Measurements from ENCODE around the gene CT83.

Gene CT83

DNA sequence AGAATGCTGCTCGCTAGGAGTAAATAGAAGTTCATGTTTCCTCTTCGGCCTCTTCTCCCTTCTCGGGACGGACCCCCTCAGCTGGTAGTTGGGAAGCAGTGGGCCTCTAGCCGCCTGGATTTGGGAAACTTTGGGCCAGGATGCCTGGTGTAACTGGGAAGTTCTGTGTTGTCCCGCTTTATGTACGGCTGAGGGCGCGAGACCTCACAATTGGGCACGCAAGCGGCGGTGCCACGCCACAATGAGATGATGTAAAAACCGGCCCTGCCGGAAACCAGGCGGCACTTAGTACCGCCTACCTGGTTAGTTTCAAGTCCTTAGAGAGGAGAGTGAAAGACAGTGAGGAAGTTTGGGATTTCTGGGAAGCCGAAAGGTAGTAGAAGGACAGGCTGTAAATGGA lies at the start of gene CT83:
Gene CT83, minus strand, starts transcription at position 155 of the 400 bp plus-strand sequence. Its CDS starts 120 bp downstream, at position 35.
- DNase-seq (ENCODE audit: low read depth in 3 of 3, low spot score in 1 of 3), result no peak

GRCh38 chrX:116499780-116500179 lies 37.0 kb upstream of the CT83 start:
- DNase-seq (ENCODE audit: low read depth in 3 of 3, low spot score in 1 of 3), result no peak

DNA sequence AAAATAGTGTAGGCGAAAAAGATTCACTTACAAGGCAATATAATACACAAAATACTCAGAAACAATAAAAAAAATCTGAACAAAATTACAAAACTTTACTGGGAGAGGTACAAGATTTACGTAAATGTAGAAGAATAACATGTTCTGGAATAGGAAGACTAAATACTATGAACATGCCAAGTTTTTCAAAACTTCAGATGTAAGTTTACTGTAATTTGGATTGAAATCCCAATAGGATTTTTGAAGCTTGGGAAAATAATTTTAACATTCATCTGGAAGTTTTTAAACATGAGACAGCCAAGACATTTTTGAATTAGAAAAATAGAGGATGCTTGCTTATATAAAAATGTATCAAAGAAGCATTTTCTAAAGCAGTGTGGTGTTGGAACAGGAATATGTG lies 30.5 kb upstream of the CT83 start:
- no peak for DNase-seq (ENCODE audit: low read depth in 3 of 3, low spot score in 1 of 3)

DNA sequence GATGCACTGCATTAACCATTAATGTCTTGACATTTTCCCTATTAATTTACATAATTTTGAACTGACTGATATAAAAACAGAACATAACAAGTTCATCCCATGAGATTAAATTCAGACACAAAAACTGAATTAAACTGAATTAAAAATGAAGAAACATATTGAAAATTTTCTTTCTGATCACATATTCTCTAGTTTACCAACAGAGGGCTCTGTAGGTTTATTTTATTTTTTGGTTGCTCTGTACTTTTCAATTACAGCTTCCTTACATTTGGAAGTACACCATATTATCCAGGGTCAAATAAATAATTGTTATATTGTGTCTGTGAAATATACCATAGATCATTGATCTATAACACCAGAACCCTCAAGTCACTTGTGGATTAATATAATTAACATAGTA lies 27.3 kb upstream of the CT83 start:
- DNase-seq (ENCODE audit: low read depth in 3 of 3, low spot score in 1 of 3), result no peak

DNA sequence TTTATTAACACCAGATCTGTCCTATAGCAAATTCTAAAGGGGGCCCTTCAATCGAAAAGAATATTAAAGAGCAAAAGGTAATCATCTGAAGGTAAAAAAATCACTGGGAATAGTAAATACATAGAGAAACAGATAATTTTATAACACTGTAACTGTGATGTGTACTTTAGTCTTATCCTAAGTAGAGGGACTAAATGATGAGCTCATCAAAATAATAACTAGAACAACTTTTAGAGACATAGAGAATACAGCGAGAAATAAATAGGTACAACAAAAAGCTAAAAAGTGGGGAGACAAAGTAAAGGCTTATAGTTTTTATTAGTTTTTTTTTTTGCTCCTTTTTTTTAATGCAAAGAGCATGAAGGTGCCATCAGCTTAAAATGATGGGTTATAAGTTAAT lies 17.3 kb upstream of the CT83 start:
- no peak for DNase-seq (ENCODE audit: low read depth in 3 of 3, low spot score in 1 of 3)

DNA sequence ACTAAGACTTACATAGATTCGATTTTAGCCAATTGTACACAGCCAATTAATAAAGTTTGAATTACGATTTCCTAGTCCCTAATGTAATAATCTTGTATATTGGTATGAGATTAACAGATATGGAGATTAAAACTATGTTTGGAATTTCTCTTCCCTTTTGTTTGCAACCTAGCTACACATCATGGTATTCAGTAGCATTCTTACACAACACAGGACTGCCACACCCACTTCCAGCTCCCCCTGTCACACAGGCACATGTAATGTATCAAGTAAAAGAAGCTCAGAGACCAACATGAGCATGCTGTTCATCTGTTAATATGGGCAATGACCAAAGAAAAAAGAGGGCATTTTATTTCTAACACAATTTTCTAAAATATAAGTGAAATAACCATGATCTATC lies 13.6 kb downstream of the CT83 start:
- no peak for DNase-seq (ENCODE audit: low read depth in 3 of 3, low spot score in 1 of 3)

DNA sequence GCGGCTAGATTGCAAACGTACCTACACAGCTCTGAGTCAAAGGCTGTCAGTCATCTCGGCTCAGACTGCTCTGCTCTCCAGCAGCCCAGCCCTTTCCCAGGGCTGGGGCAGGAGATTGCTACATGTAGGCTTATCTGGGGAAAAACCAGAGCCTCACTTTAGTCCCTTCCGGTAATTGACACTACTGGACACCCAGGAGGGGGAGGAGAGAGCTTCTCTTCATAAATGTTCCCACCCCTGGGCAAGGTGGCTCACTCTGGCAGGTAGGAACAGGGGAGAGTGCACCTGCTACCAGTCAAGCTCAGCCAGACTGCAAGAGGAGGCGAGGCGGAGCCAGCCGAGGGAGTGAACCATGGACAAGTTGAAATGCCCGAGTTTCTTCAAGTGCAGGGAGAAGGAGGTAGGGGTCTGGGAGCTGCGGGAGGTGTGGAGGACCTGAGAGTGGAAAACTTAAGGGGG lies 26.4 kb downstream of the CT83 start, which contains the start of gene SLC6A14:
Gene SLC6A14, plus strand, starts transcription at position 249 of the 459 bp plus-strand sequence. Its CDS starts 104 bp downstream, at position 353.
- no peak for DNase-seq (ENCODE audit: low read depth in 3 of 3, low spot score in 1 of 3)

- no peak for DNase-seq (ENCODE audit: low read depth in 3 of 3, low spot score in 1 of 3)
These were observed 27.2 kb downstream of the CT83 start for GRCh38 chrX:116435597-116435996.

DNA sequence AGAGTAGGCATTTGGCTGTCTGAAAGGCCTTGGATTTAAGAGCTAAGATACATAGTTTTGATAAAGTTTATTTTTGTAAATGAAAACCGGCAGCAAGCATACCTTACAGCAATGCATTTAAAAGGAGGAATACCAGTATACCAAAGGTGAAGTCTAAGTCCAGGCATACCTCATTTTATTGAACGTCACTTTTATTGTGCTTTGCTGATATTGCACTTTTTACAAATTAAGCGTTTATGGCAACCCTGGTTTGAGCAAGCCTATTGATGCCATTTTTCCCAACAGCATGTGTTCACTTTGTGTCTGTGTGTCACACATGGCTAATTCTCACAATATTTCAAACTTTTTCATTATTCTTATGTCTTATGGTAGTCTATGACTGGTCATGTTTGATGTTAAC lies 34.8 kb downstream of the CT83 start:
- no peak for DNase-seq (ENCODE audit: low read depth in 3 of 3, low spot score in 1 of 3)

GRCh38 chrX:116417968-116418367 lies 44.8 kb downstream of the CT83 start:
- DNase-seq (ENCODE audit: low read depth in 3 of 3, low spot score in 1 of 3), result no peak

GRCh38 chrX:116417214-116417613 lies 45.6 kb downstream of the CT83 start:
- no peak for DNase-seq (ENCODE audit: low read depth in 3 of 3, low spot score in 1 of 3)

DNA sequence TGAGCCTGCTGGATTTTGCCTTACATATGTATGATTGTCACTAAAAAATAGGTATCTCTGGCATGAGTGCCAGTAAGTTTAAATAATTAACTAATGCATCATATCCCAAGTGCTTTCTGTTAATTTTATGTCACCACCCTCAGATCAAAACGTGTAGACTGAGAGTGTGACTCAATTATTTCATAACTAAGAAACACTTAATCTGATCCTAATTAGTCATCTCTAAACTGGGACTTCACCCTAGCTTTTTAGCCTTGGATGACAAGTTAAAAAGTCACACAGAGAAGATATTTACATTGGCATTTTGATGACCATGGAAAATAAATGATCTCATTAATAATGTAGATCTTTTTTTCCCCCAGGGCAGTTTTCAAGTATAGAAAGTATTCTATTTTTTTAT lies 49.5 kb downstream of the CT83 start:
- DNase-seq (ENCODE audit: low read depth in 3 of 3, low spot score in 1 of 3), result no peak

All from stimulated activated CD4-positive, alpha-beta T cell treated with anti-CD3 and anti-CD28 coated beads, TNF-alpha, amount 100 ng/mL, for 1 hour (primary cell).